ENCODE measurements around the gene JPH3. TPM values are rescaled to one million over a fixed set of nuclear protein-coding genes. Genes with fewer than 3 reads are reported as not detected.

Gene JPH3
- total RNA-seq, 1 donor from 2014 or later = 0.29 TPM

DNA sequence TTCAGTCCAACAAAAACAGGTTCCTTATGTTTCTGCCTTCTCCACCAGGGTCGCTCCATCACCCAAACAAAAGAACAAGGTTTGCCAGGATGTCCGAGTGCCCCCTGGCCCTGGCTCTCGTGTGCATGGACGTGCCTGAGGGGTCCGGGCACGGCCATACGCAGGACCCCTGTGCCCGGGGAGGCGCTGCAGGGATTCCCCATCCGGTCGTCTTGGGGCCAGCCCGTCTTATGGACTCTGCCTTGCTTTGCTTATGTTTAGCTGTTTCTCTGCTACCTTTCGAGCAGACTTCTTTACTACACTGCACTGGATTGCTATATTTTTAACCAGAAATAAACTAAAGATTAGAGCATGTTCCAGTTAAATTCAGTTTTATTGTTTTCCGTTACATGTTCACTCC, 95.5 kb downstream of the JPH3 start:
- H3K9me3 ChIP-seq = no peaks in the 10 kb centered on the region
- no peak overlapping the region for H3K27ac ChIP-seq
- H3K4me3 ChIP-seq = no peak overlapping the region
- intact Hi-C loops (cut with DNase I) = no loop called here
- H3K27me3 ChIP-seq = no peaks in the 10 kb centered on the region
- H3K4me1 ChIP-seq = no peaks in the 10 kb centered on the region
- peaks cover 6% of the 10 kb centered on the region for H3K36me3 ChIP-seq
- ATAC-seq (no peak), DNase-seq (no peak)
- TF ChIP-seq, protein P1, sequence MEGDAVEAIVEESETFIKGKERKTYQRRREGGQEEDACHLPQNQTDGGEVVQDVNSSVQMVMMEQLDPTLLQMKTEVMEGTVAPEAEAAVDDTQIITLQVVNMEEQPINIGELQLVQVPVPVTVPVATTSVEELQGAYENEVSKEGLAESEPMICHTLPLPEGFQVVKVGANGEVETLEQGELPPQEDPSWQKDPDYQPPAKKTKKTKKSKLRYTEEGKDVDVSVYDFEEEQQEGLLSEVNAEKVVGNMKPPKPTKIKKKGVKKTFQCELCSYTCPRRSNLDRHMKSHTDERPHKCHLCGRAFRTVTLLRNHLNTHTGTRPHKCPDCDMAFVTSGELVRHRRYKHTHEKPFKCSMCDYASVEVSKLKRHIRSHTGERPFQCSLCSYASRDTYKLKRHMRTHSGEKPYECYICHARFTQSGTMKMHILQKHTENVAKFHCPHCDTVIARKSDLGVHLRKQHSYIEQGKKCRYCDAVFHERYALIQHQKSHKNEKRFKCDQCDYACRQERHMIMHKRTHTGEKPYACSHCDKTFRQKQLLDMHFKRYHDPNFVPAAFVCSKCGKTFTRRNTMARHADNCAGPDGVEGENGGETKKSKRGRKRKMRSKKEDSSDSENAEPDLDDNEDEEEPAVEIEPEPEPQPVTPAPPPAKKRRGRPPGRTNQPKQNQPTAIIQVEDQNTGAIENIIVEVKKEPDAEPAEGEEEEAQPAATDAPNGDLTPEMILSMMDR (IDR thresholded peaks at IDR 0.05) = no peak

DNA sequence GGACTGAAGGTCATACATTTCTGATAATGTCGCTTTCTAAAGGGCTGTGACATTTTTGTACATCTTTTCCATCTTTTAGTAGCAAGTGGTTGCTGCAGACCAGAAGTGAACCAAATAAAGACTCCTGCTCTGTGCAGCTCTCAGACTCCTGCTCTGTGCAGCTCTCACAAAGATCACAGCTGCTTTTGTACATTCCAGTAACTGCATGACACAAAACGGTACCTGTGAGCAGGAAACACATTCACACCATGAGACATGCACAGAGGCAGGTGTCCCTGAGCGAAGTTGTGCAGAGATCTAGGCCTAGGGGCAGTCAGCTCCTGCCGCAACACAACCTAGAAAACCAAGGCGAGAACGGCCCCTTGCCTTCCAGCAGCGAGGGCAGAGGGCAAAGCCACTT, 95.9 kb downstream of the JPH3 start:
- Histone ChIP-seq H3K4me3 (no peak overlapping the region), H3K36me3 (peaks cover 10% of the 10 kb centered on the region), H3K27me3 (no peaks in the 10 kb centered on the region), H3K27ac (no peak overlapping the region), H3K9me3 (no peaks in the 10 kb centered on the region), H3K4me1 (no peaks in the 10 kb centered on the region)
- intact Hi-C loops (cut with DNase I) = no loop called here
- TF ChIP-seq, protein P1 (IDR thresholded peaks at IDR 0.05) = no peak
- DNase-seq (no peak), ATAC-seq (no peak)

DNA sequence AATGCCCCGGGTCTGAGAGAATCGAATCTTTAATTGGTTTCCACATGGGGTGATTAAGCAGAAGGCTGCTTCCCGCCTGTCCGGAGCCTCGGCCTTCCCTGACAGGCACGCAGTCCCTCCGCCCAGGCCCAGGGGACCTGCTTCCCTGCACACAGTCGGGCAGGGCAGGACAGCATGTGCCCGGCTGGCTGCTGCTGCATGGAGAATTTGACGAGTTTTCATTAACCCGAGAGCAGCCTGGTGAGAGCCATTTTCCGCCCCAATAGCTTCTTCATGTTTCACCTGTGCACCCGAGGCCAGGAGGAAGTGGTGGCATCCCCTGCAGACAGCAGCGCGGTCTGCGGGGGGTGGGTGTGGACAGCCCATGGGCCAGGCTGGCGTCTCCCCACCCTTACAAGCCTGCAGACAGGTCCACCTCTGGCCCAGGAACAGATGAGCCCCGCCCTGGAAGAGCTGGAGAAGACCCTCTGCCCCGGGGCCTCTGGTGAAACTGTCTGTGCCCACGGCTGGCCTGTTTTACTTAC, 96.4 kb downstream of the JPH3 start:
- Histone ChIP-seq H3K27me3 (no peaks in the 10 kb centered on the region), H3K27ac (no peak overlapping the region), H3K4me1 (no peaks in the 10 kb centered on the region), H3K36me3 (peaks cover 15% of the 10 kb centered on the region), H3K9me3 (no peaks in the 10 kb centered on the region), H3K4me3 (no peak overlapping the region)
- ATAC-seq (no peak), DNase-seq (no peak)
- intact Hi-C loops (cut with DNase I) = no loop called here
- TF ChIP-seq, protein P1 (IDR thresholded peaks at IDR 0.05) = no peak

DNA sequence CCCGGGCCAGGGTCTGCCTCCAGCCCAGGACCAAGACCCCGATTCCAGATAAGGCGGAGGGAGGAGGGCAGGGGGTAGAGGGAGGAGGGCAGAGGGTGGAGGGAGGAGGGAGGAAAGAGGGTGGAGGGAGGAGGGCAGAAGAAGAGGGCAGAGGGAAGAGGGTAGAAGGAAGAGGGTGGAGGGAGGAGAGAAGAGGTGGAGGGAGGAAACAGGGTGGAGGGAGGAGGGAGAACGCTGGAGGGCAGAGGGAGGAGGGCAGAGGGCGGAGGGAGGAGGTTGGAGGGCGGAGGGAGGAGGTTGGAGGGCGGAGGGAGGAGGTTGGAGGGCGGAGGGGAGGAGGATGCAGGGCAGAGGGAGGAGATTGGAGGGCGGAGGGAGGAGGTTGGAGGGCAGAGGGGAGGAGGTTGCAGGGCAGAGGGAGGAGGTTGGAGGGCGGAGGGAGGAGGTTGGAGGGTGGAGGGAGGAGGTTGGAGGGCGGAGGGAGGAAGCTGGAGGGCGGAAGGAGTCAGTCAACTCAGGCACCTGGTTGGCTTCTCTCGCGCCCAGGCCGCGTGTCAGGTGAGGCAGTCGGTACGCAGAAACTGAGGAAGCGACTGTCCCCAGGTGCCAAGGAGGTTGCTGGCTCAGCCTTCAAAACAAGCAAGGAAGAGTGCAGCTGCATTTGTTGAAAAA, 98.2 kb downstream of the JPH3 start:
- H3K4me3 ChIP-seq = no peak overlapping the region
- intact Hi-C loops (cut with DNase I) = no loop called here

DNA sequence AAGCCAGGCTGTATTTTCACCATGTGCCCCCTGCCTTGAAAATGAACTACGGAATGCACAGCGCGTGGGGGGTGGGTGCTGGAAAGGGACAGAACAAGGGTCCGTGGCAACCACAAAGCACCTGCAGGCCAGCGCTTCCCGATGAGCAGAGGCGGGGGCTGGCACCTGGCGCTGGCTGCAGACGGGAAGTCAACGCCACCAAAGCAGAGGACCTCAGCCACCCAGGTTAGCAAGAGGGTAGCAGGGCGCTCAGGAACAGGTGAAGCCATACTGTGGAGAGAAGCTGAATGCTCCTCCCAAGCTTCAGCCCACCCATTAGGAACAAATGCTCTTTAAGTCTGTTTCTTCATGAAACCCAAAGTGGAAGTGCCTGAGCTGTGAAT, 98.8 kb downstream of the JPH3 start:
- Histone ChIP-seq H3K4me3 (no peak overlapping the region), H3K27ac (no peak overlapping the region), H3K27me3 (no peaks in the 10 kb centered on the region), H3K9me3 (no peaks in the 10 kb centered on the region), H3K36me3 (peaks cover 17% of the 10 kb centered on the region), H3K4me1 (no peaks in the 10 kb centered on the region)
- DNase-seq = no peak
- TF ChIP-seq, protein P1 (IDR thresholded peaks at IDR 0.05) = no peak
- intact Hi-C loops (cut with DNase I) = no loop called here
- ATAC-seq = no peak

More for the DNA sequence above, 98.2 kb downstream of the JPH3 start:
- Histone ChIP-seq H3K36me3 (peaks cover 17% of the 10 kb centered on the region), H3K4me1 (no peaks in the 10 kb centered on the region), H3K9me3 (no peaks in the 10 kb centered on the region), H3K27me3 (no peaks in the 10 kb centered on the region), H3K27ac (no peak overlapping the region)
- TF ChIP-seq, protein P1 (IDR thresholded peaks at IDR 0.05) = no peak
- ATAC-seq (no peak), DNase-seq (no peak)
